ENCODE data around the gene KRT35.

DNA sequence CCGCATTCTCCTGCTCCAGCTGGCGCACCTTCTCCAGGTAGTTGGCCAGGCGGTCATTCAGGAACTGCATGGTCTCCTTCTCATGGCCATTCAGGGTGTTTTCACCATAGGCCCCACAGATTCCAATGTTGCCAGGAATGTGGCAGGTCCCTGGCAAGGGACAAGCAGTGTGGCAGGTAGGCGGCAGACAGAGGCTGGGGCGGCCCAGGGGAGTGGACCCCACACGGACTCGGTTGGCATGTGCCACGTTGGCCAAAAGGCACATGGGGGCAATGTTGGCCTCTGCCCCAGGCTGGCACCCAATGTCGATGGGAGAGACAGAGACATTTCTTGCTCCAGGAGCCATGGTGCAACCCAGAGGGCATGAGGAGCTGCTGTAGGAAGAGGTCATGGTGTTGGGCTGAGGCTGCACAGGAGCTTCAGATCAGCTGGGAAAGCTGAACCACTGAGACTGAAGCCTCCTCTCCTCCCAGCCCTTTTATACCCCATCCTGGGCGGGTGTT lies 40.4 kb downstream of the KRT35 start, which contains the start of gene KRT38:
- TF ChIP-seq POLR2A (IDR thresholded peaks at IDR 0.05; ENCODE audit: low read length) (no peak), GATA1 (IDR thresholded peaks at IDR 0.05; ENCODE audit: low read depth, low read length) (no peak)
